ENCODE results near the gene CHL1.

DNA sequence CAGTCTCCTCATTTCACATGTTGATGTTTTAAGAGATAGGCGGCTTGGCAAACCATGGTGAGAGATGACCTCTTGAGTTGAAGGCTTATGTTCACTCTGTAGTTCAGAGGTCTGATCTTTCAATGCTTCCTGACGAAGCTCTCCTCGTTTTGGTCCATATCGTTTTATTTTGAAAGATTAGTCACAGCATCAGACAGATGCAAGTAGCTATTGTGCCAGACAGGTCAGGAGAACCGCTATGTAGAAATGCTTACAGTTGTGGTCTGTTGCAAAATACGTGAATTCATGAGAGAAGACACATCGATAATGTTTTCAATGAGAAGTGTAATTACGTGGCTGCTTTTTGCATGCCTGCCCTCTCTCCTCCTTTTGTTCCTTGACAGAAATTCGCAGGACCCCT is 47.5 kb downstream of the CHL1 start:
- TF ChIP-seq CTCF (IDR thresholded peaks at IDR 0.05; ENCODE audit: borderline replicate concordance, extremely low read depth, low read length, poor library complexity, severe bottlenecking) (no peak), EZH2 (IDR thresholded peaks at IDR 0.05; ENCODE audit: borderline replicate concordance, low read depth, low read length, severe bottlenecking) (no peak)

Data from DND-41 (cell line).